ENCODE results near the gene ATXN1.

DNA sequence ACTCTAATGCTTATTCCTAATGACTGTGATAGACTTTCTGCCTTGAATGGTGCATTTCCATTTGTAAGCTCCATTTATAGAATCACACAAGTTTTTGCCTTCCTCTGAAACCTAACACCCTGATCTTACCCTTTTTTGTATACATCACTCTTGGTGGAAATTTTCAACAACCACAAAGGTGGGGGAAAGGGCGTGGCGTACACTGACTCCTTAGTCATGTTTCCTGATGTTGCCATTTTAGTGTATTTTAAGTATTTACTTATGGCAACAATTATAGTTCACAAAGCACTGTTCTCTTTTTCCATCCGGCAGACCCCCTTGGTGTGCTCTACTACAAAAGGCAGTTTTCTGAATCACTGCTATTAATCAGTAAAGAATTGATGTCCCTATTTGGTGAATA, 92.0 kb downstream of the ATXN1 start:
- no peak for TF ChIP-seq EZH2phosphoT487 (IDR thresholded peaks at IDR 0.05; ENCODE audit: low read depth)
- TF ChIP-seq, protein P1, sequence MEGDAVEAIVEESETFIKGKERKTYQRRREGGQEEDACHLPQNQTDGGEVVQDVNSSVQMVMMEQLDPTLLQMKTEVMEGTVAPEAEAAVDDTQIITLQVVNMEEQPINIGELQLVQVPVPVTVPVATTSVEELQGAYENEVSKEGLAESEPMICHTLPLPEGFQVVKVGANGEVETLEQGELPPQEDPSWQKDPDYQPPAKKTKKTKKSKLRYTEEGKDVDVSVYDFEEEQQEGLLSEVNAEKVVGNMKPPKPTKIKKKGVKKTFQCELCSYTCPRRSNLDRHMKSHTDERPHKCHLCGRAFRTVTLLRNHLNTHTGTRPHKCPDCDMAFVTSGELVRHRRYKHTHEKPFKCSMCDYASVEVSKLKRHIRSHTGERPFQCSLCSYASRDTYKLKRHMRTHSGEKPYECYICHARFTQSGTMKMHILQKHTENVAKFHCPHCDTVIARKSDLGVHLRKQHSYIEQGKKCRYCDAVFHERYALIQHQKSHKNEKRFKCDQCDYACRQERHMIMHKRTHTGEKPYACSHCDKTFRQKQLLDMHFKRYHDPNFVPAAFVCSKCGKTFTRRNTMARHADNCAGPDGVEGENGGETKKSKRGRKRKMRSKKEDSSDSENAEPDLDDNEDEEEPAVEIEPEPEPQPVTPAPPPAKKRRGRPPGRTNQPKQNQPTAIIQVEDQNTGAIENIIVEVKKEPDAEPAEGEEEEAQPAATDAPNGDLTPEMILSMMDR (IDR thresholded peaks at IDR 0.05; ENCODE audit: low read depth, low read length), result no peak
